GM12878 (cell line): ENCODE results near the gene IL17RC. TPM values are rescaled to one million over a fixed set of nuclear protein-coding genes. Genes with fewer than 3 reads are reported as not detected.

Experiments used
- ATAC-seq: fragments of 200-7000 bp; cut with Tn5 transposase; 3 replicates; pipeline ENCODE4 v1.9.1; 2020; ENCODE audit warnings: mild to moderate bottlenecking, moderate library complexity
- BruUV-seq: library from RNA; stranded (reverse); fragments of 400-500 nt; replicated peaks from 2 replicates; lab custom pipeline; 2021; lab: Mats Ljungman, UMichigan
- CTCF ChIA-PET: fragments of 300-600 bp; sonication (Branson Sonifier 250); formaldehyde crosslinking; extraction: SDS; loops from one replicate; lab custom pipeline; 2021; ENCODE audit warnings: inconsistent platforms; lab: Yijun Ruan, JAX
- POLR2A ChIA-PET: fragments of 350-600 bp; formaldehyde crosslinking; extraction: SDS; loops from one replicate; lab custom pipeline; 2021; ENCODE audit warnings: inconsistent platforms; lab: Charles Lee
- RAD21 ChIA-PET: fragments of 300-600 bp; sonication (Branson Sonifier 250); formaldehyde crosslinking; loops from one replicate; lab custom pipeline; 2023; ENCODE audit warnings: antibody characterized with exemption; ENCODE audit not compliant: unreplicated experiment; lab: Charles Lee
- SMC1A ChIA-PET: fragments of 300-600 bp; sonication (Branson Sonifier 250); formaldehyde crosslinking; loops from one replicate; lab custom pipeline; 2023; ENCODE audit not compliant: unreplicated experiment, uncharacterized antibody; lab: Charles Lee
- DNase-seq: peaks from one replicate; pipeline ENCODE4 v3.0.0-alpha.2; 2011; ENCODE audit warnings: low read depth, low spot score
- FAIRE-seq: peaks from 3 replicates; lab custom pipeline; 2011; peaks lifted over from hg19 to GRCh38; lab: Jason Lieb, UNC
- H2AFZ ChIP-seq: 2 replicates; pipeline ENCODE4 v1.6.0; 2011; ENCODE audit warnings: low read depth, low read length, control low read depth; ENCODE audit not compliant: control insufficient read depth
- H3K27ac ChIP-seq: 2 replicates; pipeline ENCODE4 v1.5.1; 2011; ENCODE audit warnings: control low read depth; ENCODE audit not compliant: control insufficient read depth, insufficient read depth
- H3K27me3 ChIP-seq, 2 experiments: replicated peaks in 1 of 2; 2 replicates each; pipeline versions ENCODE4 v1.6.0 to v1.6.1; 2011; ENCODE audit warnings: low read length in 1 of 2; ENCODE audit not compliant: control insufficient read depth in 2 of 2, insufficient read depth in 2 of 2
- H3K36me3 ChIP-seq, 2 experiments: 2 replicates each; pipeline ENCODE4 v1.5.1; 2011; ENCODE audit warnings: low read length in 1 of 2; ENCODE audit not compliant: control insufficient read depth in 2 of 2, insufficient read depth in 2 of 2
- H3K4me1 ChIP-seq: 2 replicates; pipeline ENCODE4 v1.6.1; 2011; ENCODE audit warnings: mild to moderate bottlenecking, low read length, moderate library complexity, mixed read lengths; ENCODE audit not compliant: control insufficient read depth, insufficient read depth
- H3K4me2 ChIP-seq: 2 replicates; pipeline ENCODE4 v1.6.0; 2011; ENCODE audit warnings: control low read depth; ENCODE audit not compliant: control insufficient read depth, insufficient read depth
- H3K4me3 ChIP-seq: fragments of 200-600 bp; sonication (generic); 2 replicates; pipeline ENCODE4 v1.5.1; 2016
- H3K79me2 ChIP-seq: 2 replicates; pipeline ENCODE4 v1.6.0; 2011; ENCODE audit warnings: low read length; ENCODE audit not compliant: control insufficient read depth, insufficient read depth
- H3K9ac ChIP-seq: 2 replicates; pipeline ENCODE4 v1.8.0; 2011; ENCODE audit warnings: low read length, control low read depth, mixed read lengths; ENCODE audit not compliant: control insufficient read depth, insufficient read depth
- H3K9me3 ChIP-seq: replicated peaks from 3 replicates; pipeline ENCODE4 v1.5.1; 2011; ENCODE audit warnings: mild to moderate bottlenecking, low read length; ENCODE audit not compliant: control insufficient read depth, insufficient read depth
- H4K20me1 ChIP-seq: 2 replicates; pipeline ENCODE4 v1.6.0; 2011; ENCODE audit not compliant: control insufficient read depth, insufficient read depth
- FOS ChIP-seq: IDR thresholded peaks from 3 replicates; pipeline ENCODE4 v1.6.1; 2011; ENCODE audit warnings: borderline replicate concordance; ENCODE audit not compliant: insufficient read length; ENCODE audit errors: extremely low read depth
- JUNB ChIP-seq: IDR thresholded peaks from 2 replicates; pipeline ENCODE4 v1.6.1; 2016; ENCODE audit warnings: antibody characterized with exemption, mild to moderate bottlenecking
- MYC ChIP-seq: IDR thresholded peaks from 2 replicates; pipeline ENCODE4 v1.6.1; 2011; ENCODE audit warnings: mild to moderate bottlenecking, low read length, moderate library complexity, inconsistent platforms; ENCODE audit not compliant: insufficient read depth, insufficient replicate concordance, insufficient read length, severe bottlenecking
- NFYB ChIP-seq: IDR thresholded peaks from 2 replicates; pipeline ENCODE4 v1.6.1; 2011; ENCODE audit warnings: low read depth, mild to moderate bottlenecking, low read length, improper control_type of control experiment, moderate library complexity; ENCODE audit not compliant: insufficient read depth
- ZBTB40 ChIP-seq: fragments of 450-650 bp; IDR thresholded peaks from 2 replicates; pipeline ENCODE4 v1.6.1; 2016; ENCODE audit warnings: mild to moderate bottlenecking, moderate library complexity, borderline replicate concordance
- WGBS: methylation state at CpG from one replicate; pipeline ENCODE4 v1.1.6; 2016; ENCODE audit warnings: low lambda C conversion rate; ENCODE audit not compliant: insufficient replicate concordance, insufficient coverage; ENCODE audit errors: missing lambda C conversion rate; 5-methylcytosine and 5-hydroxymethylcytosine counted together
- in situ Hi-C: fragments of 300-500 bp; cut with MboI; formaldehyde crosslinking; loops from 9 replicates; pipeline ENCODE4 v1.14.3; 2018; ENCODE audit warnings: mixed read lengths
- intact Hi-C: fragments of 100-400 bp; cut with micrococcal nuclease; formaldehyde crosslinking; loops from one replicate; pipeline ENCODE4 v1.14.2; 2022; ENCODE audit not compliant: unreplicated experiment
- polyA plus RNA-seq, 11 experiments: library from polyadenylated mRNA; depleted of rRNA in 4 of 11; unstranded in 6 of 11; stranded (reverse) in 5 of 11; fragments of >200 nt; fragmentation: Nextera tagmentation in 4 of 11; fragmentation: Illumina TruSeq in 1 of 11; extraction: Ambion mirVana in 4 of 11; extraction: Trizol in 1 of 11; gene quantifications; 1 replicate in 1 of 11; 2 replicates in 10 of 11; pipeline versions ENCODE4 v1.2.1 to v1.2.3, GENCODE V29; 2011 to 2016; ENCODE audit warnings: inconsistent platforms in 2 of 11, missing spikeins in 2 of 11, low read depth in 1 of 11
- total RNA-seq, 4 experiments: library from RNA; depleted of rRNA in 3 of 4; stranded (reverse); fragments of >200 nt in 3 of 4; fragmentation: Illumina TruSeq in 1 of 4; extraction: Trizol in 1 of 4; gene quantifications; 2 replicates each; pipeline versions ENCODE4 v1.2.1 to v1.2.3, GENCODE V29; 2013 to 2021
- TF ChIP-seq, protein P1 (sequence below): fragments of 450-650 bp; IDR thresholded peaks from 2 replicates; pipeline ENCODE4 v1.6.1; 2017; ENCODE audit warnings: mild to moderate bottlenecking, moderate library complexity
- TF ChIP-seq, protein P2 (sequence below): fragments of 450-650 bp; formaldehyde crosslinking; IDR thresholded peaks from 2 replicates; pipeline ENCODE4 v1.4.0; 2020; ENCODE audit warnings: mild to moderate bottlenecking, moderate library complexity

The IL17RC gene
- total and polyA plus RNA-seq, 10 of the 15 experiments (the other 5 are each of a cell fraction or from before 2014, with no cell fraction given) = 0.07 to 4.4 (median 0.34) TPM; not detected in 3

GRCh38 chr3:9878700-9879099 lies 38.2 kb upstream of the IL17RC start (continued):
- TF ChIP-seq ZBTB40 = no peak
- no peak for TF ChIP-seq NFYB

GRCh38 chr3:9879830-9880549 lies 36.9 kb upstream of the IL17RC start, which contains the start of gene CIDEC:
Gene CIDEC, minus strand, starts transcription at chr3:9880253. Its CDS starts 1,767 bp downstream, at chr3:9878486.
- CTCF ChIA-PET = interaction anchor here (1.2 to 2.5 kb wide), 7 partner anchors 10 to 152 kb away, joined by 3 to 9 read pairs (median 5); partner anchors contain the start of genes CRELD1 and JAGN1
- Histone ChIP-seq H3K9ac (no peak within 1 kb of the TSS), H3K9me3 (no peaks in the 10 kb centered on the region), H3K36me3 (no peaks in the 10 kb centered on the region), H4K20me1 (no peaks in the 10 kb centered on the region), H3K79me2 (no peaks in the 10 kb centered on the region), H2AFZ (peak within 1 kb of the TSS; percentile 26), H3K4me1 (peaks cover 5% of the 10 kb centered on the region), H3K27me3 (no peaks in the 10 kb centered on the region), H3K4me3 (no peak within 1 kb of the TSS), H3K4me2 (no peak within 1 kb of the TSS; the same call in 1 of the 2 replicates), H3K27ac (no peak within 1 kb of the TSS)
- in situ Hi-C loops = no loop called here
- RAD21 ChIA-PET = interaction anchor here (0.6 to 1.1 kb wide), 6 partner anchors 10 to 343 kb away, joined by 3 to 6 read pairs (median 4); partner anchors contain the start of gene JAGN1
- ATAC-seq = peak; percentile 80
- no TSS peak for BruUV-seq
- FAIRE-seq = no peak
- POLR2A ChIA-PET = interaction anchor here (0.6 to 3.5 kb wide), 4 partner anchors 10 to 53 kb away, joined by 3 to 35 read pairs (median 8); partner anchors contain the start of genes CRELD1, IL17RE and JAGN1
- SMC1A ChIA-PET = interaction anchor here (0.5 to 1.7 kb wide), 4 partner anchors 11 to 70 kb away, joined by 3 to 8 read pairs (median 4); partner anchors contain the start of gene JAGN1
- WGBS = 56% methylated on average over 6 of the region's 7 CpGs
- intact Hi-C loops = no loop called here
- no peak for DNase-seq
- TF ChIP-seq MYC (no peak), JUNB (no peak), FOS (no peak)
- TF ChIP-seq, protein P1, sequence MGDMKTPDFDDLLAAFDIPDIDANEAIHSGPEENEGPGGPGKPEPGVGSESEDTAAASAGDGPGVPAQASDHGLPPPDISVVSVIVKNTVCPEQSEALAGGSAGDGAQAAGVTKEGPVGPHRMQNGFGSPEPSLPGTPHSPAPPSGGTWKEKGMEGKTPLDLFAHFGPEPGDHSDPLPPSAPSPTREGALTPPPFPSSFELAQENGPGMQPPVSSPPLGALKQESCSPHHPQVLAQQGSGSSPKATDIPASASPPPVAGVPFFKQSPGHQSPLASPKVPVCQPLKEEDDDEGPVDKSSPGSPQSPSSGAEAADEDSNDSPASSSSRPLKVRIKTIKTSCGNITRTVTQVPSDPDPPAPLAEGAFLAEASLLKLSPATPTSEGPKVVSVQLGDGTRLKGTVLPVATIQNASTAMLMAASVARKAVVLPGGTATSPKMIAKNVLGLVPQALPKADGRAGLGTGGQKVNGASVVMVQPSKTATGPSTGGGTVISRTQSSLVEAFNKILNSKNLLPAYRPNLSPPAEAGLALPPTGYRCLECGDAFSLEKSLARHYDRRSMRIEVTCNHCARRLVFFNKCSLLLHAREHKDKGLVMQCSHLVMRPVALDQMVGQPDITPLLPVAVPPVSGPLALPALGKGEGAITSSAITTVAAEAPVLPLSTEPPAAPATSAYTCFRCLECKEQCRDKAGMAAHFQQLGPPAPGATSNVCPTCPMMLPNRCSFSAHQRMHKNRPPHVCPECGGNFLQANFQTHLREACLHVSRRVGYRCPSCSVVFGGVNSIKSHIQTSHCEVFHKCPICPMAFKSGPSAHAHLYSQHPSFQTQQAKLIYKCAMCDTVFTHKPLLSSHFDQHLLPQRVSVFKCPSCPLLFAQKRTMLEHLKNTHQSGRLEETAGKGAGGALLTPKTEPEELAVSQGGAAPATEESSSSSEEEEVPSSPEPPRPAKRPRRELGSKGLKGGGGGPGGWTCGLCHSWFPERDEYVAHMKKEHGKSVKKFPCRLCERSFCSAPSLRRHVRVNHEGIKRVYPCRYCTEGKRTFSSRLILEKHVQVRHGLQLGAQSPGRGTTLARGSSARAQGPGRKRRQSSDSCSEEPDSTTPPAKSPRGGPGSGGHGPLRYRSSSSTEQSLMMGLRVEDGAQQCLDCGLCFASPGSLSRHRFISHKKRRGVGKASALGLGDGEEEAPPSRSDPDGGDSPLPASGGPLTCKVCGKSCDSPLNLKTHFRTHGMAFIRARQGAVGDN = peak; percentile 46; the same call in 1 of the 2 replicates
- TF ChIP-seq, protein P2, sequence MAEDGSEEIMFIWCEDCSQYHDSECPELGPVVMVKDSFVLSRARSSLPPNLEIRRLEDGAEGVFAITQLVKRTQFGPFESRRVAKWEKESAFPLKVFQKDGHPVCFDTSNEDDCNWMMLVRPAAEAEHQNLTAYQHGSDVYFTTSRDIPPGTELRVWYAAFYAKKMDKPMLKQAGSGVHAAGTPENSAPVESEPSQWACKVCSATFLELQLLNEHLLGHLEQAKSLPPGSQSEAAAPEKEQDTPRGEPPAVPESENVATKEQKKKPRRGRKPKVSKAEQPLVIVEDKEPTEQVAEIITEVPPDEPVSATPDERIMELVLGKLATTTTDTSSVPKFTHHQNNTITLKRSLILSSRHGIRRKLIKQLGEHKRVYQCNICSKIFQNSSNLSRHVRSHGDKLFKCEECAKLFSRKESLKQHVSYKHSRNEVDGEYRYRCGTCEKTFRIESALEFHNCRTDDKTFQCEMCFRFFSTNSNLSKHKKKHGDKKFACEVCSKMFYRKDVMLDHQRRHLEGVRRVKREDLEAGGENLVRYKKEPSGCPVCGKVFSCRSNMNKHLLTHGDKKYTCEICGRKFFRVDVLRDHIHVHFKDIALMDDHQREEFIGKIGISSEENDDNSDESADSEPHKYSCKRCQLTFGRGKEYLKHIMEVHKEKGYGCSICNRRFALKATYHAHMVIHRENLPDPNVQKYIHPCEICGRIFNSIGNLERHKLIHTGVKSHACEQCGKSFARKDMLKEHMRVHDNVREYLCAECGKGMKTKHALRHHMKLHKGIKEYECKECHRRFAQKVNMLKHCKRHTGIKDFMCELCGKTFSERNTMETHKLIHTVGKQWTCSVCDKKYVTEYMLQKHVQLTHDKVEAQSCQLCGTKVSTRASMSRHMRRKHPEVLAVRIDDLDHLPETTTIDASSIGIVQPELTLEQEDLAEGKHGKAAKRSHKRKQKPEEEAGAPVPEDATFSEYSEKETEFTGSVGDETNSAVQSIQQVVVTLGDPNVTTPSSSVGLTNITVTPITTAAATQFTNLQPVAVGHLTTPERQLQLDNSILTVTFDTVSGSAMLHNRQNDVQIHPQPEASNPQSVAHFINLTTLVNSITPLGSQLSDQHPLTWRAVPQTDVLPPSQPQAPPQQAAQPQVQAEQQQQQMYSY (CRISPR knock-in tag) = no peak
